Activated T-cell treated with anti-CD3 and anti-CD28 coated beads for 4 hours (primary cell): ENCODE measurements around the gene ANKRD55.
A peak's percentile ranks its signal among the peaks of the same experiment; 100 is the strongest.
"Not testable (repeated sequence)": the region's sequence is repeated elsewhere in the genome, so short reads cannot be mapped to it uniquely, and the experiment has no call there.

ENCODE experiments used
- DNase-seq: peaks from one replicate; pipeline ENCODE4 v3.0.0-alpha.2; 2020

ANKRD55 gene

DNA sequence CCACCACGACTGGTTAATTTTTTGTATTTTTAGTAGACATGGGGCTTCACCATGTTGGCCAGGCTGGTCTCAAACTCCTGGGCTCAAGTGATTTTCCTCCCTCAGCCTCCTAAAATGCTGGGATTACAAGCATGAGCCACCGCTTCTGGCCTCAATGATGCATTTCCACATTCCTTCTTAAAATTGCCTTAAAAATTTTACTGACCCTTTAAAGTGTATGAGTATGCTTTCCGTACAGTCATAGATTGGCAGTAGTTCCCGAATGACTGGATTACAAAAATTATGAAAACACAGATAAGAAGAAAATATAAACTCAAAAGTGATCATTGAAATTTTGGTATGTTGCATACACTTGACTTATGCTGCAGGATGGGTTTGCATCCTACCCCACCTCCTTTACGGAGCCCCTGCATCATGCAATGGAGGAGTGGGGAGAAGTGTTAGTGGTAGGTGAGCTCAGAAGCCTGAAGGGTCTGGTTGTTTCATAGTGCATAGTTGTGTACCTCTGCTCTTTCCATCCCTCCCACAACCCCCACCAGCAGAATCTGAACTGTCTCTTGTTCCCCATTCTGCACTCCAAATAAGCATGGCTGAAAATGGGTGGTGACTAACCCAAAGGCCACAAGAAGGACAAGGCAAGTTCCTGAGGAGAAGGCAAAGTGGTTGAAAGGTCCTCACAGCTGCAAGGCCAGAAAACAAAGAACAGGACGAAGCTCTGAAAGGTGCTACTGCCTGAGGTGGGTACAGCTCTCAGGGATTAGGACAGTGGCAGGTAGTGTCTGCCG is 26.8 kb downstream of the ANKRD55 start:
- DNase-seq = no peak

DNA sequence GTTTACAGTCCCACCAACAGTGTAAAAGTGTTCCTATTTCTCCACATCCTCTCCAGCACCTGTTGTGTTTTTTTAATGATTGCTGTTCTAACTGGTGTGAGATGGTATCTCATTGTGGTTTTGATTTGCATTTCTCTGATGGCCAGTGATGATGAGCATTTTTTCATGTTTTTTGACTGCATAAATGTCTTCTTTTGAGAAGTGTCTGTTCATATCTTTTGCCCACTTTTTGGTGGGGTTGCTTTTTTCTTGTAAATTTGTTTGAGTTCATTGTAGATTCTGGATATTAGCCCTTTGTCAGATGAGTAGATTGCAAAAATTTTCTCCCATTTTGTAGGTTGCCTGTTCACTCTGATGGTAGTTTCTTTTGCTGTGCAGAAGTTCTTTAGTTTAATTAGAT is 29.2 kb downstream of the ANKRD55 start:
- DNase-seq = not testable (repeated sequence)

DNA sequence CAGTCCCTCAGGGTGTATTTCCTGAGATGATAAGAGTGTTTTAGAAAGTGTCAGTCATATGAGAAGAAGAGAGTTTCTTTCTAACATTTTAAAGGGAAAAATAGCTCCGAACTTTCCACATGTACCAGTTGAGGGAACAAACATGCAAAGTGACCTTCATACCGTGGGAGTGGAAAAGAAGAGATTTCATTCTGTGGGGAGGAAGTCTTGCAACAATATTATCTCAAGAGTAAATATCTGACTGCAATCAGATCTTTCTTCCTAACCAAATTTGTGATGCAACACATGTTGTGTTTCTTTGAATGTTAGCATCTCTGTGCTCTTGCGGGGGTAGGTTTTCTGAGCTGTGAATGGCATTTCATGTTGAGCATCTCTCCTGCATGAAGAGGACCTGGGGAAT is 30.6 kb downstream of the ANKRD55 start:
- no peak for DNase-seq

DNA sequence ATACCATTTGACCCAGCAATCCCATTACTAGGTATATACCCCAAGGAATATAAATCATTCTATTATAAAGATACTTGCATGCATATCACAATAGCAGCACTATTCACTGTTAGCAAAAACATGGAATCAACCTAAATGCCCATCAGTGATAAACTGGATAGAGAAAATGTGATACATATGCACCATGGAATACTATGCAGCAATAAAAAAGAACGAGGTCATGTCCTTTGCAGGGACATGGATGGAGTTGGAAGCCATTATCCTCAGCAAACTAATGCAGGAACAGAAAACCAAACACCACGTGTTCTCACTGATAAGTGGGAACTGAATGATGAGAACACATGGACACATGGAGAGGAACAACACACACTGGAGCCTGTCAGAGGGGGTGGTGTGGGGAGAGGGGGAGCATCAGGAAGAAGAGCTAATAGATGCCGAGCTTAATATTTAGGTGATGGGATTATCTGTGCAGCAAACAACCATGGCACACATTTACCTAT is 31.3 kb downstream of the ANKRD55 start:
- DNase-seq = not testable (repeated sequence)

DNA sequence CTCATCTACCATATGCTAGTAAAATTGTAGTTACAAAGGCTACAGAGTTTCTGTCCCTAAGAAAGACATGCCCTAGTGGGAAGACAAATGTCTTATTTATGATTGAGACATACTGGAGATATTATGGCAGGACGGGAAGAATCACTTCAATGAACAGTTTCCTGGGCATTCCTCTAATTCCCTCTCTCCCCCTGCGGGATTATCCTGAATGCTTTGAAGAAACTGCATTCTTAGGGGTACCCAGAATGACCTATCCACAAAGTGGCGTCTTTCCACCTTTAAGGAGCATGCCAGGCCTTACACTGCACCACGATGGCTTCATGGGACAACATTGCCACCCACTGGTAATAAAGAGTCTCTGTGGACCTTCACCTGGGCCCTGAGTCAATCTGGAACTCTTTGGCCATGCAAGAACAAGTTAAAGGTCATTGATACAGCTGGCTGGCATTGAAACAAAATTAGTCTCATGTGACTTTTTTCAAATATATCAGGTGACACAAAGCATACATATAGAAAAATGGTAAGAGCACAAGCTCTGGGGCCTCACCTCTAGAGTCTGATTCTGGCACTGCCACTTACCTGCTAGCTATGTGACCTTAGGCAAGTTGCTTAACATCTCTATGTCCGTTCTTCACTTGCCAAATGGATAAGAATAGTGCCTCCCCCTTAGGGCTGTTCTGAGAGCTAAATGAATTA is 32.0 kb downstream of the ANKRD55 start:
- peak; percentile 49 for DNase-seq

DNA sequence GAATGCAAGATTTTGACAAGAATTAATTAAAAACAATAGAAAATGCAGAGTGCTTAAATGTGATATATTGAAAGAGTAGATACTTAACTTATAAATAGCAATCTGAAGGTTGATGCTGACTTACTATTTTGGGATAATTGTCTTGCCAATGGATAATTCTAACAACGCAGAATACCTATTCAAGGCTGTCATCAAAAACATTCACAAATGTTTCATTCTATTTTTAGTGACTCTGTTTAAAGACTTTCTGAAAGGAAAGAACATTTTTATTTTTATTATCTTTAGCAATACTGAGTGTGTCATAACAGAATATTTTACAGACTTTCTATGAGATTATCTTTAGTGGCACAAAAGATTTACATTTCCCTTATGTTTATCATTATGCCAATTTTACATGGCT is 38.1 kb downstream of the ANKRD55 start:
- DNase-seq = no peak

DNA sequence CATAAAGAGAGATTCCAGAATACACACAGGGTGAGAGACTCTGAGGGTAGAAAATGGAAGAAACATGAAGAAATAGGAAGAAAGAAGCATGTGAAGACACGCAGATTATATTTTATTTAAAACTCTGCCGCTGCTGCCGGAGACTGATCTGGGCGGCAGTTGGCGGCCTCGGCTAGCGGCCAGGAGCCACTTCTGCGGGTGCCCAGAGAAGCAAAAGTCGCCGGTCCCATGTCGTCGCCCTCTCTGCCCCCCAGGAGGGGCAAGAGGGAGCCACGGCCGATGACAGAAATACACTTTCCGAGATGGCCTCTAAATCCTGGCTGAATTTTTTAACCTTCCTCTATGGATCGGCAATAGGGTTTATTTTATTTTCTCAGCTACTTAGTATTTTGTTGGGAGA is 40.9 kb downstream of the ANKRD55 start:
- no peak for DNase-seq

DNA sequence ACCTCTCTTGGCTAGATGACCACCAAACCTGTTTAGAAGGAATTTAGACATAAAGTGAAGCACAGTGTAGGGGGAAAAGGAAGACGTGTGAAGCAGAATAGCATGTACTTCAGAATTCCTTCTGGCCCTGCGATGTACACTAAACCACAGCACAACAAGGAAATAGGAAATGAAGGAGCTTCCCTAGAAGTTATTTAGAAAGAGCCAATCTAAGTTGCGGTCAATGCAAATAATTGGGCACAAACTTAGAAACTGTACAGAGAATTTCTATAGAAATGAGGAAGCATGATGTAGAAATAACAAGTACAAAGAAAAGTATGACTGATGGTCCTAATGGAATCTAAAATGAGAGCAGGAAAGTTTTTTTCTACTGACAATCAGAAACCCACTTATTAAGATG is 41.5 kb downstream of the ANKRD55 start:
- no peak for DNase-seq

DNA sequence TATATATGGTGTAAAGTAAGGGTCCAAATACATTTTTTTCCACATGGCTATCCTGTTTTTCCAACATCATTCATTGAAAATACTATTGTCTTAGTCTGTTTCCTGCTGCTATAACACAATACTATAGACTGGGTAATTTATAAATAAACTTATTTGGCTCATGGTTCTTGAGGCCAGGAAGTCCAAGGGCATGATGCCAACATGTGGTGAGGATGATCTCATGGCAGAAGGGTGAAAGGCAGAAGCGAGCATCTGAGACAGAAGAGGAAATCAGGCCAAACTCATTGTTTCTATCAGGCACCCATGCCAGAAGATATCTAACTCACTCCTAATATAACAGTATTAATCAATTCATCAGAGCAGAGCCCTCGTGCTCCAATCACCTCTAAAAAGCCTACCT is 42.6 kb downstream of the ANKRD55 start:
- DNase-seq = peak; percentile 12

DNA sequence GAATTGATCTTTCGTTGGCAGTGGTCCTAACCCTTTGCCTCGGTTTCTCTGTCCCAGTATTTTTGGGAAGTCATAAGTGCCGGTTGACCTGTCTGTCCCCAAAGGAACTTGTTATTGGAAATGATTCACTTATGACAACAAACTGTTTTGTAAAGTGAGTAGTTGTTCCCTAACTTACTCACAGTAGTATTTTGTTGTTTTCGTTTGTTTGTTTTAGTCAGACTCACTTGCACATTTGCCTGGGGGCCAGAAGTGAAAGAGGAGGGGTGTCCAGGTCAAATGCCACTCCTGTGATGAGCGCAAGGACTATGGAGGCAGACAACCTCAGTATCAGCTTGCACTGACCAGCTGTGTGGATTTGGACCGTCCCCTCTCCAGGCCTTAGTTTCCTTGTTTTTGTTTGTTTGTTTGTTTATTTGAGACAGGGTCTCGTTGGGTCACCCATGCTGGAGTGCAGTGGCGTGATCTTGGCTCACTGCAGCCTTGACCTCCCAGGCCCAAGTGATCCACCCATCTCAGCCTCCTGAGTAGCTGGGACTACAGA is 47.3 kb downstream of the ANKRD55 start:
- DNase-seq = no peak

DNA sequence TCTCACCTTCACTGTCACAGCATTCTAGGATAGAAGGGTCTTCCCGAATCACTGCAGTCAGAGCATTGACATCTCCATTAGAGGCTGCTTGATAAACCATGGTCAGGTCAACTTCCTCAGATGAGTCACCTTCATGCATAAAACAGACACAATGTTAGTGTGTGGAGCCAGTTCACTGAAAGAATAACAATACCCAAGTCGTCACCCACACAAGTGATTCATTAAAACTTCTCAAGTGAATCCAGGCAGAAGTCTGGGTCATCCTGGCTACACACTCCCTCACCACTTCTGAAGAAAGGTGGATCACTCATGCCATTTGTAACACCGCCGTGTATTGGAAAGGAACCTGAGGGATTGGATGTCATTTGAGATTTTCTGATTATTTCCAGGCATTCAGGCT is 49.6 kb downstream of the ANKRD55 start:
- DNase-seq = no peak

DNA sequence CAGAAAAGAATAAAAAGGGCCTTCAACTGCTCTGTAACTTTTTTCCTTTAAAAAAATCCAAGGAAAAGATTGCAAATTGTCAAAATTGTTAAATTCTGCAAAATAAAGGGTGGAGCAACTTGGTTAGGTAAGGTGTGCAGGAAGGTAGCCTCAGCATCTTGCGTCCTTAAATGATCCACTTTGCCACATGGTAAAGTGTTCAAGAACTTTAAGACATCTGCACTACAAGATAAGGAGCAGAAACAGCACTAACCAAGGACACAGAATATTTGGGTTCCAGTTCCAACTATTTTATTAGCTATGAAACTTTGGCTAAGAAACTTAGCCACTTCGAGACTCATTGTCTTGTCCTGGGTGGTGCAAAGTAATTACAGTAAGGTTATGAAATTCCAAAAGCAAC is 53.7 kb downstream of the ANKRD55 start:
- DNase-seq = no peak

DNA sequence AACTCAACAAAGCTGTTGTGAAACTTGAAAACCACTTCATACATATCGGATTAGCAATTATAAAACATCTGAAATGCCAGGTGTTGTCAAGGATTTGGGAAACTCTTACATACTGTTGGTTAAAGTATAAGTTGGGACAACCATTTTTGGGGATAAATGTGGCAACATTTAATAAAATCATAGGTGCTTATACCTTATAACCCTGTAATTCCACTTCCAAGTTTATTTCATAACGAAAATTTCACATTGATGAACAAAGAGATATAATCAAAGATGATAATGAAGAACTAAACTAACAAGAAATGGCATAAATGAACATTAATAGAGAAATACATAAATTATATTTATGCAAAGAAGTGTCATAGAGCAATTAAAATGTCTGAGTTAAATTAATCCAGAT is 54.3 kb downstream of the ANKRD55 start:
- no peak for DNase-seq

DNA sequence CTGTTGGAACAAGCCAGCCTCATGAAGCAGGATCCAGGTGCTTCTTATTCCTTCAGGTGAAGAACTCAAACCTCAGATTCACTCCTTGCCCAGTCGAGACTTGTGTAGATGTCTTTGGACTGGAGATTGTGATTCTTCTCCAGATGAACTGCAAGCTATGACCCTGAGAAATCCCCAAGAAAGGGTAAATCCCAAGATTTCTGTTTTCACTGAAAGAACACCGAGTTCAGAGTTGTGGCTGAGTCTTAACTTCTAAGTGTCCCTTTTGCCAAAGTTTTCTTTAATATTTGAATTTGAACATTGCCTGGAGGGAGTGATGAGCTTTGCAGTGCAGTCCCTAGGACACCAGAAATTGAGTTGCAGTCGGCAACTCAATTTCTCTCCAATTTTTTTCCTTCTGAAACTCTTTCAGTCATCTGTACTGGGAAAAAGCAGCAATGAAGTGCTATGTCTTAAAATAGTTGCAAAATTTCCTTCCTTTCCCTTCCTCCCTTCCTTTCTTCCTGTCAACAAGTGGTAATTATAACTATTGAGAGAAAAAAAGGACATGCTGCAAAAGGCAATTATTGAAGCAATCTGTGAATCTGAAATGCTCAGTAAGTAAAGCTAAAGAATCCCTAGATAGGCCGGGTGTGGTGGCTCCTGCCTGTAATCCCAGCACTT is 56.1 kb downstream of the ANKRD55 start:
- DNase-seq = no peak

DNA sequence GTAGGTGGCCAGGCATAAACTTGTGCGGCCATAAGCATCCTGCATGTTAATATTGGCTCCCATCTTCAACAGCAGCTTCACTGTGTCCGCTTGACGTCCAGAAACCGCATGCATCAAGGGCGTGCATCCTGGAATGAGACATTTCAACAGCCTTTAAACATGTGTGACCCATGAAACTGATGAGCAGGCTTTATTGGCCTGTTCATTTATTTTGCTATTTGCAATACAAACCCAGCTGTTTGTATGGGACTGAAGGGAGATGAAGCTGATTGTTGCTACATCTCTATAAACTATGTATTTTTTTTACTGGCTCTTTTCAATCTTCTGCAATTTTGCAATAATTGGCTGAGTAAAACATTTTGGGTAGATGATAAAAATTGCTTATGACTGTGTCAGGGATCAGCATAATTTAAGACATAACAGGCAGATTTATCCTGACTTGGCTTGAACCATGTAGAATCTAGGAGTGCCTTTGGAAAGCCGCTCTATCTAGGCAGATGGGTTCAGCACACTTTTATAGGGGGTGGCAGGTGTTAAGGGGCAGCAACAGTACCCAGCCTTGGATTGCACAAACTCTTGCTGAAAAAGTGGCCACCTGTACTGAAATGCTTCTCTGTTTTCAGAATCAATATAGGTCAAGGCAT is 56.9 kb downstream of the ANKRD55 start:
- DNase-seq = no peak

DNA sequence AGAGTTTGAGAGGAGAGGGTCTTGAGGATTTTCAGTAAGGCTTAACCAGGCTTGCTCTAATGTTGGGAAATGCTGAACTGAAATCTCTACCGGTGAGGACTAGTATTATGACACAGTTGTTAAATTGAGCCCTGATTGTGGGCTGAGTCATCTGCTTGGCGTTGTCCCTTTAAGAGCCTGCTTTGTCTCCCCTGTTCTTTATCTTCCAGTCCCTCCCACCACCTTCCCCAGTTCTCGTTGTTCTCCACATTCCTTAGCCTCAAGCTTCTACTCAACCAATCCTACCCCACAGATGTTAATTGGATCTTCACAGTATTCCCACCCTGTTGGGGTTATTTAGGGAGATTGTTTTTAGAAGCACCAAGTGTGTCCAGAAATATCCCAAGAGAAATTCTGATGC is 57.6 kb downstream of the ANKRD55 start:
- no peak for DNase-seq

DNA sequence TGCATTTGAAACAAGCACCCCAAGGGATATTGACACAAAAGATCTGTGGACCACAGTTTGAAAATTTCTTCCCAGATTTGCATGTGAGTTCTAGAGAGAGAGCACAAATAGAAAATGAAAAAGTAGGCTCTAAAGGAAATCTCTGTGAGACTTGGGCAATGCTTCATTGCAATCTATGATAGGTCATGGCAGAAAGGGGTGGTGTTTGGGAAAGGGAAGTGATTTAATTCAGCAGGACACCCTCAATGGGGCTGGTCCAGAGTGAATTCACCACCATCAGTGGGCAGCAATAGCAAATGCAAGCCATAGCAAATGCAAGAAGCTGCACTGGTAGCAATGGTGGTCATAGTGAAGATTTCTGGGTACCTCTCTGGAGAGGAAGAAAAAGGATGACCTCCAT is 58.1 kb downstream of the ANKRD55 start:
- no peak for DNase-seq

DNA sequence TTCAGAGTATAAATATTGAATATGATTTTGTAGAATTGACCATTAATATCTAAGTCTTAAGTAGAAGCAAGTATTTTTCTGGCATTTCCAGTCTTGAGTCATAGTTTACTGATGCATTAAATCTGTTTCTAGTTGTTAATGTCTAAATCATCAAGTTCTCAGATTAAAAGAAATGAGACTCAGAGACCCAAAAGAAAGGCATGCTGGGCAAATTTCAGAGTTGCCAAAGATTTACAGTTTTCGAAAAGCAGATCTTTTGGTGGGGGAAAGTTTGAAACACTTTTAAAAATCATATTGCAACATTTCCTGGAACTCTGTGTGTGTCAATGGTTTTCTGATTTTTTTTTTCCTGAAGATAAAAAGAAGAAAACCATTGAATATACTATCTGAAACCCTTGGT is 60.9 kb downstream of the ANKRD55 start:
- no peak for DNase-seq

DNA sequence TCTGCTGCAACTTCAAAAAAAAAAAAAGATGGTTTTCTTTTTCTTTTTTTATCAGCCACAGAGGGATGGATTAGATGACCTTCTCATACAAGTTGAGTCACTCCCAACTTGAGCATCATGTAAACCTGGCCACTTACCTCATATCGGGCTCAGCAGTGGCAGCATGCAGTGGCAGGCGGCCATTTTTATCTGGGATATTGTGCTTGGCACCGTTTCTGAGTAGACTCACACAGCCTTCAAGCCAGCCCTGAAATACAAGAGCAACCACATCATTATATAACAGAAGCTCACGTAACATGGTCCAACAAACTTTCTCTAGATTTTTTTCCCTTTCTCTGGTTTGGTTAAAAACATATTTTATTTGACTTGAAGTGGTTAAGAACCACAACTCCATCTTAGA is 62.6 kb downstream of the ANKRD55 start:
- no peak for DNase-seq

DNA sequence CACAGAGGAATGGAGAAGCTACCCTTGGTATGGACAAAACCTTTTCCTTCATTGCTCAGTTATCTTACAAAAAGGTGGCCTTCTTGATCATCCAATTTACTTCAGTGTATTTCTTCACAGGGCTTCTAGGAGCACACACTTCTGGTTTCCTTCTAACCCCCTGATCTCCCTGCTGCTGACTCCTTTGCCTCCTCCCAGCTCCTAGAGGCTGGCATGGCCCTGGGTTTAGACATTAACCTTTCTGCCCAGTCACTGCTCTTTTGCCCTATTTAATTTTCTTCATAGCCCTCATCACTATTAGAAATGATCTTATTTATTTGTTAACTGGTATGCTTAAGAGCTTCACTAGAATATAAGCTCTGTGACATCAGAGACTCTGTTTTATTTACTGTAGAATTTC is 63.2 kb downstream of the ANKRD55 start:
- DNase-seq = no peak

DNA sequence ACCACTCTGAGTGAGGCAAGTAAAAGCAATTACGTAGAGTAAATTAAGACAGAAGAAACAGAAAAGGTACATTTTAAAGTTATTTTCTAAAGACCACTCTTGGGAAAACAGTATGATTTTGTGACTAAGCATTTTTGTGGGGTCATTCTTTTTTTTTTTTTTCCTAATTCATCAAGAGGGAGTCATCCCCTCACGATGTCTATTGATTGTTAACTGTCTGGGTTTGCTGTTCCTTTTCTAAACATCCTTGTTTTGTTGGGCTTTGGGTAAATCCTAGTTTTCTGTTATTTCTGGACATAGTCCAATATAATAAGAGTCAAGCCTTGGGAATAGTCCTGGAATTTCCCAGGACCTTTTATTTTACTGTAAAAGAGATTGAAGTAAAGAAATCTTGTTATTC is 63.8 kb downstream of the ANKRD55 start:
- no peak for DNase-seq

DNA sequence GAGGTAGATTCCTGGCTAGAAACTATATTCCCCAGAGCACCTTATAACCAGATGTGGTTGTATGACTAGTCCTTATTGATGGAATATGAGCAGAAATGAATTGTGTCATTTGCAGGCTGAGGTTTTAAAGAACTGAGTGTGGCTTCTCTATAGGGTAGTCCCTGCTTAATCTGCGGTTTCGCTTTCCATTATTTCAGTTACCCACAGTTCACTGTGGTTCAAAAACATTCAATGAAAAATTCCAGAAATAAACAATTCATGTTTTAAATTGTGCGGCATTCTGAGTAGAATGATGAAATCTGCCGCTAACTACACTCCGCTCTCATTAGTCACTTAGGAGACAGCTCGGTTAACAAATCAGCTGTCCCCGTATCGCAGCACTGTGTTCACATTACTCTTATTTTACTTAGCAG is 65.1 kb downstream of the ANKRD55 start:
- no peak for DNase-seq

DNA sequence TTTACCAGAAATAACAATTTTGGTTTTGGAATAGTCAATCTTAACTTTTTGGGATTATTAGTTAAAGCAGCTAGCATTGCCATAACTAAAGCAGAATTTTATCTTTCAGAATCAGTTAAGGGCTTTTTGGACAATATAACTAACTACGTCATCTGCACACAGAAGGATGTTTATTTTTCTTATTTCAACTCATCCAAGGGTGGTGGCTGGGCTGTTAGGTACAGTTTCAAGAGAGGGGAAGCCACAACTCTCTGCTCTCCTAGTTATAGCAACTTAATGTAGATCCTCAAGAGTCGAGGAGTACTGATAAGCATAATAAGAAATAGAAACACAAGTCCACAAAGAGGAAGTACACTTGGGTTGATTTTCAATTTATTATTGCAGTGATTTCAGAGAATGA is 65.6 kb downstream of the ANKRD55 start:
- DNase-seq = no peak
